ENCODE results near the gene FBRS. TPM values are rescaled to one million over a fixed set of nuclear protein-coding genes. Genes with fewer than 3 reads are reported as not detected.
A peak's percentile ranks its signal among the peaks of the same experiment; 100 is the strongest.

FBRS gene
- total and polyA plus RNA-seq, 10 of the 15 experiments (the other 5 are each of a cell fraction or from before 2014, with no cell fraction given), result 0.45 to 87.6 (median 14.6) TPM

DNA sequence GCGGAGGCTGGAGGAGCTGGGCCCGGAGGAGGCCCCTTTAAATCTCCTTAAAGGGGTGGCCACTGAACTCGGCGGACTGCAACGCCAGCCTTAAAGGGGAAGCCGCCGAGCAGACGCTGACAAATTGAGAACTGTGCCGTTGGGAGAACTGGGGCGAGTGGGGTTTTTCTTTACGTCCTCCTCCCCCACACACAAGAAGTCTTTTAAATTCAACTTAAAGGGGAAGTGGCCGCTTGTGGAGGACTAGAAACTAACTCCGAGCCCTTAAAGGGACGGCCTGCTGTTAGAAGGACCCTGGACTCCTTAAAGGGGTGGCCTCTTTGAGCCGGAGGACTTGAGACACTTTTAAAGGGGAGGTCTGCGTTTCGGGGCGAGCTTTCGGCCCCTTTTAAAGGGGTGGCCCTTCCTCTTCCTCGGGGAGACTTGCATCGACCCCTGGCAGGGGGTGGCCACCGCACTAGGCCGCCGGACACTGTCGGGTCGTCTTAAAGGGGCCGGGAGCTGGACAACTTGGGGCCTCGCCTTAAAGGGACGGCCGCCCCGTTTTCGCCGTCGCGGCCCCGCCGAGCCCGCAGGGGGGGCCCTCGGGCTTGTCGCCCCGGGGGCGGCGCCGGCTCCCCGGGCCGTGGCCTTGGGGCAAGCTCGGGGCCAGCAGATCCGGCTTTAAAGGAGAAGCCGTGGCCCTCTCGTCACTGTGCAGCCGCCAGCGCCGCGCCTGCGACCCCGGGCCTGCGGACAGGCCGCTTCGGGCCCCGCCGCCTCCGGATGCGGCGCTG, 688 bp downstream of the FBRS start (continued):
- TF ChIP-seq SPI1 (IDR thresholded peaks at IDR 0.05; ENCODE audit: borderline replicate concordance, insufficient read depth, low read depth, low read length) (peak; percentile 77; the same call in 1 of the 2 replicates), CREB1 (IDR thresholded peaks at IDR 0.05; ENCODE audit: low read depth) (no peak), HDAC2 (IDR thresholded peaks at IDR 0.05) (no peak), BRCA1 (IDR thresholded peaks at IDR 0.05; ENCODE audit: low read depth, low read length) (peak; percentile 28; the same call in 1 of the 2 replicates), SREBF1 (IDR thresholded peaks at IDR 0.05; ENCODE audit: low read length) (no peak), RCOR1 (conservative IDR thresholded peaks at IDR 0.05; ENCODE audit: low read depth, low read length) (no peak), FOS (IDR thresholded peaks at IDR 0.05; ENCODE audit: borderline replicate concordance, extremely low read depth, insufficient read length) (no peak), STAT1 (conservative IDR thresholded peaks at IDR 0.05) (peak; percentile 66; the same call in 1 of the 2 replicates), ZNF274 (IDR thresholded peaks at IDR 0.05; ENCODE audit: insufficient read depth, insufficient read length) (no peak), HDGF (IDR thresholded peaks at IDR 0.05) (no peak), PRDM15 (CRISPR knock-in tag; IDR thresholded peaks at IDR 0.05) (no peak), EZH2 (IDR thresholded peaks at IDR 0.05; ENCODE audit: borderline replicate concordance, control insufficient read depth, low read depth, low read length) (no peak), DPF2 (IDR thresholded peaks at IDR 0.05) (peak; percentile 82; the same call in 1 of the 2 replicates), ELK1 (IDR thresholded peaks at IDR 0.05; ENCODE audit: low read depth, low read length) (peak; percentile 60), NRF1 (conservative IDR thresholded peaks at IDR 0.05; ENCODE audit: low read depth, low read length) (no peak), IKZF2 (IDR thresholded peaks at IDR 0.05) (no peak), IRF4 (IDR thresholded peaks at IDR 0.05; ENCODE audit: low read depth, low read length) (no peak), SIN3A (IDR thresholded peaks at IDR 0.05; ENCODE audit: low read depth, low read length) (no peak; the same call in 1 of the 2 replicates), NFYA (IDR thresholded peaks at IDR 0.05; ENCODE audit: borderline replicate concordance, low read depth, low read length) (no peak), KLF5 (IDR thresholded peaks at IDR 0.05; ENCODE audit: partially characterized antibody) (no peak), CBX3 (IDR thresholded peaks at IDR 0.05; ENCODE audit: borderline replicate concordance, low read depth) (no peak), BHLHE40 (IDR thresholded peaks at IDR 0.05; ENCODE audit: borderline replicate concordance in 1 of 2, low read depth in 2 of 2, low read length in 1 of 2) (peak in 1 of 2 experiments; percentile 31; a peak in 1 of 4 replicates), ZNF24 (IDR thresholded peaks at IDR 0.05) (0 out of 2 replicates have a peak, but pooled peaks have one; percentile 29), SMARCA5 (IDR thresholded peaks at IDR 0.05) (peak; percentile 76)
- TF ChIP-seq, protein P1, sequence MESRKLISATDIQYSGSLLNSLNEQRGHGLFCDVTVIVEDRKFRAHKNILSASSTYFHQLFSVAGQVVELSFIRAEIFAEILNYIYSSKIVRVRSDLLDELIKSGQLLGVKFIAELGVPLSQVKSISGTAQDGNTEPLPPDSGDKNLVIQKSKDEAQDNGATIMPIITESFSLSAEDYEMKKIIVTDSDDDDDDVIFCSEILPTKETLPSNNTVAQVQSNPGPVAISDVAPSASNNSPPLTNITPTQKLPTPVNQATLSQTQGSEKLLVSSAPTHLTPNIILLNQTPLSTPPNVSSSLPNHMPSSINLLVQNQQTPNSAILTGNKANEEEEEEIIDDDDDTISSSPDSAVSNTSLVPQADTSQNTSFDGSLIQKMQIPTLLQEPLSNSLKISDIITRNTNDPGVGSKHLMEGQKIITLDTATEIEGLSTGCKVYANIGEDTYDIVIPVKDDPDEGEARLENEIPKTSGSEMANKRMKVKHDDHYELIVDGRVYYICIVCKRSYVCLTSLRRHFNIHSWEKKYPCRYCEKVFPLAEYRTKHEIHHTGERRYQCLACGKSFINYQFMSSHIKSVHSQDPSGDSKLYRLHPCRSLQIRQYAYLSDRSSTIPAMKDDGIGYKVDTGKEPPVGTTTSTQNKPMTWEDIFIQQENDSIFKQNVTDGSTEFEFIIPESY (IDR thresholded peaks at IDR 0.05), result no peak
